ENCODE results near the gene CTDSPL.

- TF ChIP-seq CTCF (conservative IDR thresholded peaks at IDR 0.05; ENCODE audit: low read depth, low read length) (no peak), EZH2 (IDR thresholded peaks at IDR 0.05; ENCODE audit: borderline replicate concordance, low read depth, low read length, poor library complexity, severe bottlenecking) (no peak)
These were observed 158.7 kb downstream of the CTDSPL start for GRCh38 chr3:38020342-38020726.

All from A673 (cell line).